Measurements from ENCODE around the gene PTPN6. TPM values are rescaled to one million over a fixed set of nuclear protein-coding genes. Genes with fewer than 3 reads are reported as not detected.

The PTPN6 gene
- total RNA-seq, 4 donors from 2014 or later: 11.9 to 31.5 (median 20.8) TPM

- Histone ChIP-seq H3K36me3 (peaks cover 0 to 38% (median 28%) of the 10 kb centered on the region in 3 donors), H3K27ac (peak overlapping the region in 3 of 4 donors; percentile 77 to 96 (median 86)), H3K27me3 (no peaks in the 10 kb centered on the region), H3K4me3 (no peak overlapping the region), H3K9me3 (no peaks in the 10 kb centered on the region), H3K4me1 (peaks cover 0 to 67% (median 39%) of the 10 kb centered on the region in 4 donors)
- DNase-seq (ENCODE audit: low spot score in 2 of 2): no peak
- 62 to 78% methylated on average over 15 to 17 of the region's 17 CpGs for WGBS, 2 donors
- TF ChIP-seq POLR2A (IDR thresholded peaks at IDR 0.05) (no peak), EP300 (IDR thresholded peaks at IDR 0.05) (no peak), CTCF (IDR thresholded peaks at IDR 0.05) (no peak)
These were observed 12.7 kb downstream of the PTPN6 start for GRCh38 chr12:6963791-6964413.

- H3K27me3 ChIP-seq: no peaks in the 10 kb centered on the region
- peaks cover 0 to 72% (median 44%) of the 10 kb centered on the region in 4 donors for H3K4me1 ChIP-seq
- TF ChIP-seq POLR2A (IDR thresholded peaks at IDR 0.05): no peak
- TF ChIP-seq EP300 (IDR thresholded peaks at IDR 0.05): no peak
- TF ChIP-seq CTCF (IDR thresholded peaks at IDR 0.05): no peak
- peaks cover 0 to 43% (median 28%) of the 10 kb centered on the region in 3 donors for H3K36me3 ChIP-seq
- H3K4me3 ChIP-seq: no peak overlapping the region
- WGBS, 2 donors: 70 to 82% methylated on average over 5 to 8 of the region's 8 CpGs
- H3K27ac ChIP-seq: peak overlapping the region in 3 of 4 donors; percentile 77 to 87 (median 86)
- no peaks in the 10 kb centered on the region for H3K9me3 ChIP-seq
- DNase-seq (ENCODE audit: low spot score in 2 of 2): no peak
These were observed 13.5 kb downstream of the PTPN6 start for GRCh38 chr12:6964605-6965025.

GRCh38 chr12:6965026-6965661, 14.0 kb downstream of the PTPN6 start:
- Histone ChIP-seq H3K36me3 (peaks cover 0 to 43% (median 28%) of the 10 kb centered on the region in 3 donors), H3K4me1 (peaks cover 0 to 73% (median 44%) of the 10 kb centered on the region in 4 donors), H3K9me3 (no peaks in the 10 kb centered on the region), H3K4me3 (no peak overlapping the region), H3K27ac (peak overlapping the region in 3 of 4 donors; percentile 77 to 87 (median 86)), H3K27me3 (no peaks in the 10 kb centered on the region)
- TF ChIP-seq POLR2A (IDR thresholded peaks at IDR 0.05): no peak
- TF ChIP-seq EP300 (IDR thresholded peaks at IDR 0.05): peak; percentile 19 to 57
- TF ChIP-seq CTCF (IDR thresholded peaks at IDR 0.05): peak; percentile 86 to 95 (median 93)
- 17 to 27% methylated on average over 12 of the region's 12 CpGs for WGBS, 2 donors
- peak in 1 of 2 donors; percentile 74 for DNase-seq (ENCODE audit: low spot score in 2 of 2)

- H3K4me1 ChIP-seq: peaks cover 0 to 67% (median 38%) of the 10 kb centered on the region in 4 donors
- no peak for DNase-seq (ENCODE audit: low spot score in 2 of 2)
- TF ChIP-seq CTCF (IDR thresholded peaks at IDR 0.05) (no peak), POLR2A (IDR thresholded peaks at IDR 0.05) (no peak), EP300 (IDR thresholded peaks at IDR 0.05) (no peak)
- H3K36me3 ChIP-seq: peaks cover 0 to 43% (median 28%) of the 10 kb centered on the region in 3 donors
- no peaks in the 10 kb centered on the region for H3K27me3 ChIP-seq
- H3K27ac ChIP-seq: peak overlapping the region in 3 of 4 donors; percentile 9 to 86 (median 29)
- H3K9me3 ChIP-seq: no peaks in the 10 kb centered on the region
- 60 to 72% methylated on average over 4 of the region's 4 CpGs for WGBS, 2 donors
- no peak overlapping the region for H3K4me3 ChIP-seq
These were observed 14.6 kb downstream of the PTPN6 start for GRCh38 chr12:6965714-6966113.

GRCh38 chr12:6966351-6966750, 15.2 kb downstream of the PTPN6 start:
- no peak for DNase-seq (ENCODE audit: low spot score in 2 of 2)
- peaks cover 0 to 62% (median 33%) of the 10 kb centered on the region in 4 donors for H3K4me1 ChIP-seq

More at GRCh38 chr12:6966351-6966750, 15.2 kb downstream of the PTPN6 start:
- TF ChIP-seq EP300 (IDR thresholded peaks at IDR 0.05) (no peak), POLR2A (IDR thresholded peaks at IDR 0.05) (no peak), CTCF (IDR thresholded peaks at IDR 0.05) (no peak)
- Histone ChIP-seq H3K4me3 (no peak overlapping the region), H3K36me3 (peaks cover 0 to 43% (median 28%) of the 10 kb centered on the region in 3 donors), H3K27ac (no peak overlapping the region), H3K9me3 (no peaks in the 10 kb centered on the region), H3K27me3 (no peaks in the 10 kb centered on the region)
- WGBS, 2 donors: 77 to 85% methylated on average over 7 of the region's 7 CpGs

All from tibial nerve (tissue), 4 donors.